H1 (cell line): ENCODE results near the gene LDLRAD4. TPM values are rescaled to one million over a fixed set of nuclear protein-coding genes. Genes with fewer than 3 reads are reported as not detected.

ENCODE experiments used
- E2F6 ChIP-seq: IDR thresholded peaks from 2 replicates; pipeline ENCODE4 v1.6.1; 2012; ENCODE audit warnings: inconsistent platforms
- MAX ChIP-seq: IDR thresholded peaks from 2 replicates; pipeline ENCODE4 v1.6.1; 2012; ENCODE audit warnings: inconsistent platforms
- polyA plus RNA-seq, 7 experiments: library from polyadenylated mRNA; depleted of rRNA in 3 of 7; stranded (reverse) in 5 of 7; unstranded in 2 of 7; fragments of >200 nt in 5 of 7; fragments of 200-250 nt in 2 of 7; gene quantifications; 1 replicate in 5 of 7; 2 replicates in 1 of 7; 4 replicates in 1 of 7; pipeline versions ENCODE4 v1.2.1 to v1.2.3, GENCODE V29; 2011 to 2013; ENCODE audit warnings: missing spikeins in 2 of 7, mixed read lengths in 2 of 7
- total RNA-seq: library from RNA; stranded (reverse); fragmentation: NEBNext Ultra II Directional; extraction: Animal tissue kit (Norgen Biotek cat#: 25700); gene quantifications from 2 replicates; pipeline ENCODE4 v1.2.1, GENCODE V29; 2021

The LDLRAD4 gene
- total and polyA plus RNA-seq, 2 of the 8 experiments (the other 6 are each of a cell fraction or from before 2014, with no cell fraction given): 0.77 to 1.4 TPM

- no peak for TF ChIP-seq E2F6
- no peak for TF ChIP-seq MAX
Observed at GRCh38 chr18:13585379-13586153, 367.0 kb downstream of the LDLRAD4 start (continued).
